K562 (cell line): ENCODE data around the gene SPRN.

Source experiments
- EHMT2 ChIP-seq: fragments of 450-650 bp; IDR thresholded peaks from 2 replicates; pipeline ENCODE4 v1.6.1; 2018; ENCODE audit warnings: antibody characterized with exemption
- ZFP30 ChIP-seq: fragments of 250-450 bp; sonication (Bioruptor Pico); IDR thresholded peaks from 2 replicates; pipeline ENCODE4 v1.8.0; 2022; ENCODE audit warnings: moderate library complexity, mild to moderate bottlenecking, inconsistent platforms, borderline replicate concordance

DNA sequence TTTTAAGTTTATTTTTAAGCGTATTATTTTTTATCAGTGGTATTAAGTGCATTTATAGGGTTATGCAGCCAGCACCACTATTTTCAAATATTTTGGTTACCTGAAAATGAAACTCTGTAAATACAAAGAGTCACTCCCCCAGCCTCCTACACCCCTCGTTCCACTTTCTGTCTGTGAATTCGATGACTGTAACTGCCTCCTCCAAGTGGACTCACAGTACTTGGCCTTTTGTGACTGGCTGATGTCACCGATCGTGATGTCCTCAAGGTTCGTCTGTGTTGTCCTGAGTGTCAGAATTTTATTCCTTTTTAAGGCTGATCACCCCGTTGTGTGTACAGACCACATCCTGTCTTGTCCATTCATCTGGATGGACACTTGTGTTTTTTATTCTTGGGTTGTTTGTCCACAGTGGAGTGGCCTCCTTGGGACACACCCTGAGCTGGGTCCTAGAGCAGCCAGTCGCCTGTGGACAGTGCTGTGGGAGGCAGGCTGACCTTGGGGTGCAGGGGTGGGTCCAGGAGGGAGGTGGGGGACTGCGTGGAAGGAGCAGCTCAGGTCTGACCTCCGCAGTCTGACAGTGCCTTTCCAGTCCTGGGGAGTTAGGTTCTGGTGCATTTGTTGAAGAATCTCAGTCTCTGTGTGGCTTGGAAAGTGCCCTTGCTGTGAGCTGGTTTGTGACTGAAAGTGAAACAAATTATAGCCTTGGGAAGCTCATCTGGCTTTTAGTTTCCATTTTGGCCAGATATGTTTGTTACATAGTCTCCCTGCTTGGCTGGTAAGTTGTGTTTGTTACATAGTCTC lies 23.6 kb downstream of the SPRN start:
- TF ChIP-seq EHMT2 (no peak), ZFP30 (CRISPR knock-in tag) (no peak)
